Esophagus squamous epithelium (tissue), 5 donors: ENCODE results near the gene NACC1. TPM values are rescaled to one million over a fixed set of nuclear protein-coding genes. Genes with fewer than 3 reads are reported as not detected.
A peak's percentile ranks its signal among the peaks of the same experiment; 100 is the strongest.

ENCODE experiments used
- DNase-seq: peaks from one replicate; lab custom pipeline; 2025; lab: John Stamatoyannopoulos, UW
- H3K27ac ChIP-seq, 4 donors: fragments of 200-600 bp; sonication (generic); one replicate each; pipeline ENCODE4 v1.5.1; 2016 to 2019; ENCODE audit warnings: mild to moderate bottlenecking in 1 of 4
- H3K27me3 ChIP-seq, 4 donors: fragments of 200-600 bp; sonication (generic); 1 replicate in 3 of 4; 2 replicates in 1 of 4; pipeline versions ENCODE4 v1.5.1 to v1.6.0; 2017 to 2021; ENCODE audit warnings: antibody characterized with exemption in 1 of 4
- H3K36me3 ChIP-seq, 3 donors: fragments of 200-600 bp; sonication (generic); one replicate each; pipeline ENCODE4 v1.5.1; 2016 to 2019
- H3K4me1 ChIP-seq, 3 donors: fragments of 200-600 bp; sonication (generic); one replicate each; pipeline ENCODE4 v1.5.1; 2017 to 2019
- H3K4me3 ChIP-seq, 4 donors: fragments of 200-600 bp; sonication (generic); 1 replicate in 3 of 4; 2 replicates in 1 of 4; pipeline ENCODE4 v1.5.1; 2016 to 2019; ENCODE audit warnings: mild to moderate bottlenecking in 2 of 4, moderate library complexity in 1 of 4
- H3K9me3 ChIP-seq, 3 donors: fragments of 200-600 bp; sonication (generic); one replicate each; pipeline ENCODE4 v1.5.1; 2016 to 2019
- CTCF ChIP-seq, 6 experiments: fragments of 450-650 bp in 4 of 6; fragments of 200-600 bp in 2 of 6; sonication (generic) in 2 of 6; IDR thresholded peaks; one replicate each; pipeline ENCODE4 v1.5.1; 2016 to 2019; ENCODE audit warnings: antibody characterized with exemption in 6 of 6, mild to moderate bottlenecking in 4 of 6, moderate library complexity in 4 of 6
- POLR2A ChIP-seq, 4 donors: fragments of 450-650 bp; IDR thresholded peaks; one replicate each; pipeline ENCODE4 v1.6.1; 2017; ENCODE audit warnings: antibody characterized with exemption in 4 of 4, mild to moderate bottlenecking in 4 of 4, moderate library complexity in 3 of 4
- WGBS, 2 donors: methylation state at CpG; one replicate each; pipeline ENCODE4 v1.1.5; 2018; 5-methylcytosine and 5-hydroxymethylcytosine counted together
- intact Hi-C: fragments of 100-400 bp; cut with DNase I; formaldehyde crosslinking; loops from one replicate; pipeline ENCODE4 v1.15.0; 2022
- total RNA-seq, 4 donors: library from RNA; depleted of rRNA; stranded (reverse); fragments of >200 nt; gene quantifications; one replicate each; pipeline ENCODE4 v1.1.0, GENCODE V29; 2016
- donor health status: DM: yes; HTN: yes; CAD: no.

The NACC1 gene
- 10 to 100 TPM; 26.7 to 45.5 (median 37.1) TPM for total RNA-seq

- no peak for TF ChIP-seq CTCF (IDR thresholded peaks at IDR 0.05)
- TF ChIP-seq POLR2A (IDR thresholded peaks at IDR 0.05) = no peak
- intact Hi-C loops = no loop called here
Observed at GRCh38 chr19:13117772-13118423, at the start of gene NACC1. Gene NACC1 (plus strand): TSS chr19:13118264. CDS start chr19:13135208, 16,944 bp downstream.

GRCh38 chr19:13069415-13070359 is 48.4 kb upstream of the NACC1 start:
- no peaks in the 10 kb centered on the region for H3K27me3 ChIP-seq
- no peaks in the 10 kb centered on the region for H3K9me3 ChIP-seq
- TF ChIP-seq CTCF (IDR thresholded peaks at IDR 0.05) (no peak), POLR2A (IDR thresholded peaks at IDR 0.05) (no peak)
- 58 to 63% methylated on average over 9 to 18 of the region's 20 CpGs for WGBS, 2 donors
- peaks cover 7 to 86% (median 34%) of the 10 kb centered on the region in 3 donors for H3K4me1 ChIP-seq
- peak overlapping the region in 3 of 4 donors; percentile 36 to 41 (median 36) for H3K27ac ChIP-seq
- DNase-seq = no peak
- peaks cover 0 to 49% (median 0%) of the 10 kb centered on the region in 3 donors for H3K36me3 ChIP-seq
- intact Hi-C loops = no loop called here
- H3K4me3 ChIP-seq = no peak overlapping the region

More at GRCh38 chr19:13117772-13118423, at the start of gene NACC1:
- no peak for DNase-seq
- no peaks in the 10 kb centered on the region for H3K9me3 ChIP-seq
- peak within 1 kb of the TSS; percentile 90 to 99 (median 98) for H3K4me3 ChIP-seq
- peaks cover 0 to 30% (median 0%) of the 10 kb centered on the region in 3 donors for H3K36me3 ChIP-seq
- H3K4me1 ChIP-seq = peaks cover 33 to 60% (median 37%) of the 10 kb centered on the region in 3 donors
- H3K27me3 ChIP-seq = no peaks in the 10 kb centered on the region
- 5 to 10% methylated on average over 17 to 24 of the region's 65 CpGs for WGBS, 2 donors
- H3K27ac ChIP-seq = peak within 1 kb of the TSS; percentile 86 to 90 (median 90)

GRCh38 chr19:13070425-13071140 is 47.5 kb upstream of the NACC1 start:
- Histone ChIP-seq H3K4me1 (peaks cover 4 to 83% (median 27%) of the 10 kb centered on the region in 3 donors), H3K27ac (peak overlapping the region in 2 of 4 donors; percentile 36 to 41), H3K9me3 (no peaks in the 10 kb centered on the region), H3K4me3 (no peak overlapping the region), H3K36me3 (peaks cover 1 to 53% (median 4%) of the 10 kb centered on the region in 3 donors), H3K27me3 (no peaks in the 10 kb centered on the region)
- intact Hi-C loops = no loop called here
- no peak for DNase-seq
- 82 to 88% methylated on average over 19 to 28 of the region's 32 CpGs for WGBS, 2 donors
- no peak for TF ChIP-seq CTCF (IDR thresholded peaks at IDR 0.05)
- no peak for TF ChIP-seq POLR2A (IDR thresholded peaks at IDR 0.05)

- Histone ChIP-seq H3K9me3 (no peaks in the 10 kb centered on the region), H3K27me3 (no peaks in the 10 kb centered on the region), H3K27ac (peak overlapping the region in 2 of 4 donors; percentile 17 to 41), H3K4me1 (peaks cover 3 to 83% (median 22%) of the 10 kb centered on the region in 3 donors), H3K36me3 (peaks cover 7 to 54% (median 7%) of the 10 kb centered on the region in 3 donors), H3K4me3 (no peak overlapping the region)
- no peak for TF ChIP-seq POLR2A (IDR thresholded peaks at IDR 0.05)
- TF ChIP-seq CTCF (IDR thresholded peaks at IDR 0.05) = no peak
- DNase-seq = no peak
- 61 to 87% methylated on average over 3 to 7 of the region's 9 CpGs for WGBS, 2 donors
- intact Hi-C loops = no loop called here
Observed at GRCh38 chr19:13071444-13072187, 46.4 kb upstream of the NACC1 start.
